Suprapubic skin (tissue), 4 donors: ENCODE results near the gene ARHGEF12. TPM values are rescaled to one million over a fixed set of nuclear protein-coding genes. Genes with fewer than 3 reads are reported as not detected.

Experiments used
- DNase-seq, 2 donors: peaks; one replicate each; pipeline ENCODE4 v3.0.0-alpha.2; 2019; ENCODE audit warnings: low spot score in 2 of 2
- H3K27ac ChIP-seq: fragments of 200-600 bp; sonication (generic); one replicate; pipeline ENCODE4 v1.5.1; 2019
- H3K27me3 ChIP-seq: fragments of 200-600 bp; sonication (generic); one replicate; pipeline ENCODE4 v1.5.1; 2019
- H3K36me3 ChIP-seq: fragments of 200-600 bp; sonication (generic); one replicate; pipeline ENCODE4 v1.5.1; 2019
- H3K4me1 ChIP-seq: fragments of 200-600 bp; sonication (generic); one replicate; pipeline ENCODE4 v1.5.1; 2019
- H3K4me3 ChIP-seq: fragments of 200-600 bp; sonication (generic); one replicate; pipeline ENCODE4 v1.5.1; 2019; ENCODE audit warnings: mild to moderate bottlenecking
- H3K9me3 ChIP-seq: fragments of 200-600 bp; sonication (generic); one replicate; pipeline ENCODE4 v1.5.1; 2019
- CTCF ChIP-seq, 2 donors: fragments of 200-600 bp in 1 of 2; fragments of 450-650 bp in 1 of 2; sonication (generic) in 1 of 2; IDR thresholded peaks; one replicate each; pipeline ENCODE4 v1.5.1; 2016 to 2019; ENCODE audit warnings: antibody characterized with exemption in 2 of 2, mild to moderate bottlenecking in 1 of 2, moderate library complexity in 1 of 2
- EP300 ChIP-seq: sonication (generic); formaldehyde crosslinking; IDR thresholded peaks from one replicate; pipeline ENCODE4 v1.6.1; 2017; ENCODE audit warnings: antibody characterized with exemption
- POLR2A ChIP-seq, 2 donors: fragments of 450-650 bp; IDR thresholded peaks; one replicate each; pipeline ENCODE4 v1.6.1; 2017; ENCODE audit warnings: antibody characterized with exemption in 2 of 2, mild to moderate bottlenecking in 2 of 2, moderate library complexity in 2 of 2
- POLR2AphosphoS5 ChIP-seq, 3 donors: sonication (generic); formaldehyde crosslinking; IDR thresholded peaks; one replicate each; pipeline ENCODE4 v1.6.1; 2017; ENCODE audit warnings: antibody characterized with exemption in 3 of 3
- WGBS: methylation state at CpG from one replicate; pipeline ENCODE4 v1.1.5; 2018; 5-methylcytosine and 5-hydroxymethylcytosine counted together
- total RNA-seq, 4 donors: library from RNA; depleted of rRNA; stranded (reverse); fragments of >200 nt; gene quantifications; one replicate each; pipeline ENCODE4 v1.1.0, GENCODE V29; 2016

Gene ARHGEF12
- total RNA-seq, 4 donors from 2014 or later = 107 to 222 (median 138) TPM

GRCh38 chr11:120529911-120530310 lies 193.7 kb downstream of the ARHGEF12 start:
- no peak overlapping the region for H3K4me3 ChIP-seq
- WGBS = 83% methylated on average over 6 of the region's 6 CpGs
- H3K27ac ChIP-seq = no peak overlapping the region
- no peaks in the 10 kb centered on the region for H3K36me3 ChIP-seq
- TF ChIP-seq POLR2A (IDR thresholded peaks at IDR 0.05) (no peak), EP300 (no peak), POLR2AphosphoS5 (IDR thresholded peaks at IDR 0.05) (no peak), CTCF (IDR thresholded peaks at IDR 0.05) (no peak)
- no peaks in the 10 kb centered on the region for H3K9me3 ChIP-seq
- H3K27me3 ChIP-seq = peaks cover 12% of the 10 kb centered on the region
- DNase-seq = no peak
- peaks cover 7% of the 10 kb centered on the region for H3K4me1 ChIP-seq

GRCh38 chr11:120532082-120532831 lies 196.0 kb downstream of the ARHGEF12 start:
- WGBS = 51% methylated on average over 13 of the region's 16 CpGs
- Histone ChIP-seq H3K4me3 (no peak overlapping the region), H3K27me3 (peaks cover 6% of the 10 kb centered on the region), H3K9me3 (no peaks in the 10 kb centered on the region), H3K27ac (no peak overlapping the region), H3K36me3 (no peaks in the 10 kb centered on the region), H3K4me1 (peaks cover 3% of the 10 kb centered on the region)
- TF ChIP-seq POLR2AphosphoS5 (IDR thresholded peaks at IDR 0.05) = no peak
- no peak for TF ChIP-seq EP300
- no peak for TF ChIP-seq CTCF (IDR thresholded peaks at IDR 0.05)
- TF ChIP-seq POLR2A (IDR thresholded peaks at IDR 0.05) = no peak
- no peak for DNase-seq

- Histone ChIP-seq H3K36me3 (no peaks in the 10 kb centered on the region), H3K9me3 (no peaks in the 10 kb centered on the region), H3K27ac (no peak overlapping the region), H3K27me3 (peaks cover 6% of the 10 kb centered on the region), H3K4me1 (no peaks in the 10 kb centered on the region), H3K4me3 (no peak overlapping the region)
- DNase-seq = no peak
- WGBS = 57% methylated on average over 5 of the region's 5 CpGs
- no peak for TF ChIP-seq CTCF (IDR thresholded peaks at IDR 0.05)
- no peak for TF ChIP-seq POLR2A (IDR thresholded peaks at IDR 0.05)
Observed at GRCh38 chr11:120532832-120533196, 196.6 kb downstream of the ARHGEF12 start.

GRCh38 chr11:120536091-120536796 lies 200.0 kb downstream of the ARHGEF12 start:
- DNase-seq = no peak
- no peak for TF ChIP-seq POLR2AphosphoS5 (IDR thresholded peaks at IDR 0.05)
- no peak for TF ChIP-seq POLR2A (IDR thresholded peaks at IDR 0.05)
- TF ChIP-seq EP300 = no peak
- TF ChIP-seq CTCF (IDR thresholded peaks at IDR 0.05) = no peak
- WGBS = 88% methylated on average over 13 of the region's 13 CpGs
- H3K9me3 ChIP-seq = no peaks in the 10 kb centered on the region
- H3K27me3 ChIP-seq = peaks cover 6% of the 10 kb centered on the region
- H3K36me3 ChIP-seq = no peaks in the 10 kb centered on the region
- H3K27ac ChIP-seq = no peak overlapping the region
- no peak overlapping the region for H3K4me3 ChIP-seq
- H3K4me1 ChIP-seq = no peaks in the 10 kb centered on the region

GRCh38 chr11:120536797-120537169 lies 200.6 kb downstream of the ARHGEF12 start:
- Histone ChIP-seq H3K9me3 (no peaks in the 10 kb centered on the region), H3K4me3 (no peak overlapping the region), H3K36me3 (no peaks in the 10 kb centered on the region), H3K4me1 (no peaks in the 10 kb centered on the region), H3K27me3 (peaks cover 6% of the 10 kb centered on the region), H3K27ac (no peak overlapping the region)
- no peak for TF ChIP-seq CTCF (IDR thresholded peaks at IDR 0.05)
- no peak for TF ChIP-seq POLR2AphosphoS5 (IDR thresholded peaks at IDR 0.05)
- TF ChIP-seq EP300 = no peak
- no peak for TF ChIP-seq POLR2A (IDR thresholded peaks at IDR 0.05)
- DNase-seq = no peak
- WGBS = 92% methylated on average over 11 of the region's 11 CpGs
